Stimulated activated CD8-positive, alpha-beta memory T cell treated with anti-CD3 and anti-CD28 coated beads, Interleukin-15, amount 100 ng/mL, for 24 hours (primary cell): Measurements from ENCODE around the gene FXYD7.
"Not testable (repeated sequence)": the region's sequence is repeated elsewhere in the genome, so short reads cannot be mapped to it uniquely, and the experiment has no call there.

Source experiments
- DNase-seq: peaks from one replicate; pipeline ENCODE4 v3.0.0-alpha.2; 2020; ENCODE audit warnings: low read depth

The FXYD7 gene

GRCh38 chr19:35165200-35166058, 22.4 kb downstream of the FXYD7 start:
- DNase-seq = no peak

- no peak for DNase-seq
These were observed 23.3 kb downstream of the FXYD7 start for GRCh38 chr19:35166100-35167063.

DNA sequence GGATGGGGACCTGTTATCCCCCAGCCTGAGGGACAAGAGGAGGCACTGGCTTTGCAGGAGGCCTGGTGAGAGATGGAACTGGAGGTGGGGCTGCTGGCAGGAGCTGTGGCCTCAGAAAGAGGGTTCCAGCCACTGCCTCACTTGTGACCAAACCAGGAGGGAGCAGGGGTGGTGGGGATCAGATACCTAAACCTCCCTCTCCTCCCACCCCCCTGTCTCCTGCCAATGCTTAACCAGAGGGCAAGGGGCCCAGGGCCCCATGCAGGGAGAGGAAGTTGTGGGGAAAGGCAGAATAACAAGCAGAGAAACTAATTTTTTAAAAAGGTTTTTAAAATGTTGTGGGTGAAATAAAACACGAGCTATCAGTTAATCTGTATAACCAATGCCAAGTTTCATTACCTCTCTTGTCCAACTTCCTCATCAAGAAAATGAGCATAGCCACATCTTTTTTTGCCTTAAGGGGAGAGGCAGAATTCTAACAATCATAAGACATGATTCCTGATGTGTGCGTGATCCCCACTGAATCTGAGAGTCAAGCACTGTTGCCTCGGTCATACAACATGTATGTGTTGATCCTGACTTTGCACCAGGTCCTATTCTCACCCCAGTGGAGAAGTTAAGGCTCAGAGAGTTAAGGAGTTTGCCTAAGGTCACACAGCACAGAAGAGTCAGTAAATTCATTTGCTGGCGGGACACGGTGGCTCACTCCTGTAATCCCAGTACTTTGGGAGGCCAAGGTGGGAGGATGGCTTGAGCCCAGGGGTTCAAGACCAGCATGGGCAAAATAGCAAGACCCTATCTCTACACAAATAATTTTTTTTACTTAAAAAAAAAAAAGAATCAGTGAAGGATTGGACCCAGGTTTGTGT, 24.4 kb downstream of the FXYD7 start:
- DNase-seq = no peak

DNA sequence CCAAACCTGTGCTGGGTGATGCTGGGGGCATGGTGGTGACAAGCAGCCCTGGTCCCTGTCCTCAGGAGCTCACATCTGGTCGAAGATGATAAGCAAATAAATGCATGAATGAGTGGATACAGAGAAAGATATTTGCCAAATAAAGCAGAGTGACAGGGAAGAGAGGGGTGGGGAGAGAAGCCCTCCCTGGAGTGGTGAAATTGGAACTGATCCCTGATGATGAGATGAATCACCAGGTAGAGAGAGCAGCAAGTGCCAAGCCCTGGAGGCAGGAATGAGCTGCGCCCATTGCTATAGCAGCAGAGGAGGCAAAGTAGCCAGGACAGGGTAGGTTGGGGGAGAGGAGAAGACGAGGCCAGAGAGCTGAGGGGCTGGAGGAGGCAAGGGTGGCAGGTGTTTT, 25.1 kb downstream of the FXYD7 start:
- no peak for DNase-seq

- DNase-seq = no peak
These were observed 26.4 kb downstream of the FXYD7 start for GRCh38 chr19:35169221-35169995.

- no peak for DNase-seq
These were observed 27.5 kb downstream of the FXYD7 start for GRCh38 chr19:35170359-35171061.

DNA sequence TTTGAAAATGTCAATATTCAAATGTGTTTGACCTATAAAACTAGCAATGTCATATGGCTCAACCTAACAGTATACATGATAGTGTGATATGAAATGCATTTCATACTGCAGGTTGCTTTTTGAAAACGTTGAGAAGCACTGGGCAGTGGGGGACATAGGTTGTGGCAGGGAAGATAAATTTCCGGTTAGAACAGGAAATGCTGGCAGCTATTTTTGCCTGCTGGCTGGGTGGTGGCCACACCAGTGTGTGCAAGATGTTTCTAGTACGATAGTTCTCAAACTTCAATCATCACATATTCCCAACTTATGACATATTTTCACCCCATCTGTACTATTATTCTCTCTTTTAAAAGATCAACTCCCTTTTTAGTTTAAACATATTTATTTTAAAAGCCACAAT, 28.7 kb downstream of the FXYD7 start:
- DNase-seq = no peak

GRCh38 chr19:35174226-35174625, 31.2 kb downstream of the FXYD7 start:
- DNase-seq = no peak

- no peak for DNase-seq
These were observed 33.1 kb downstream of the FXYD7 start for GRCh38 chr19:35176181-35176570.

- DNase-seq = no peak
These were observed 34.6 kb downstream of the FXYD7 start for GRCh38 chr19:35177377-35178274.

DNA sequence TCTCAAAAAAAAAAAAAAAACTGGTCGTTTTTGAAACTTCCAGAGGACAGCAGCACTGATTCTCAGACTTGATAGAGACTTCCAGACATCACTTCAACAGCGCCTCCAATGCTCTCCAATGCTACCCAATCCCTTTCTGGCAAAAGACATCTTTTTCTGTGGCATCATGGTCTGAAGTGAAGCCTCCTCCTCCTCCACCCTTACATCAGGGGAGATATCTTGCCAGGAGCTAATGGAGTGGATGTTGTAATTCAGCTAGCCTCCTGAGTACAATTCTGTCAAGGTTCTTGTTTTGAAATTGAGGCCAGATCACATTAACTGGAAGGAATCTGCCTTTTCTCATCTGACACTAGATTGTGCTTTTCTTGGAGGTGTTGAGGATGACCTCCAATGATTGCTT, 35.6 kb downstream of the FXYD7 start:
- no peak for DNase-seq

- DNase-seq = no peak
These were observed 36.8 kb downstream of the FXYD7 start for GRCh38 chr19:35179830-35180229.

DNA sequence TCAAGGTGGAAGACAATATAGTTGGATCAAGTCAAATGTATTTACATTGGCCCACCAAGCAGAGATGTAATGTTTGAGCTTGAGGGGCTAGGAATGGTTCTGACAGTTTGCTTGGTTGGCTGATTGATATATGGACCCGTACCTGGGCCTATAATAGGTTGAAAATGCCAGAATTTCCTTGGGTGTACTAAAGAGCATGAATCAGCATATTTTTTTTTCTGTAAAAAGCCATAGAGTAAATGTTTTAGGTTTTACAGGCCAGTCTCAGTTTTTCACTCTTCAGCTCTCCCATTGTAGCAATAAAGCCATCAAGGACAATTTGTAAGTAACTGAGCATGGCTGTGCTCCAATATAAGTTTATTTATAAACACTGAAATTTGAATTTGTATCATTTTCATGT, 38.3 kb downstream of the FXYD7 start:
- DNase-seq = no peak

DNA sequence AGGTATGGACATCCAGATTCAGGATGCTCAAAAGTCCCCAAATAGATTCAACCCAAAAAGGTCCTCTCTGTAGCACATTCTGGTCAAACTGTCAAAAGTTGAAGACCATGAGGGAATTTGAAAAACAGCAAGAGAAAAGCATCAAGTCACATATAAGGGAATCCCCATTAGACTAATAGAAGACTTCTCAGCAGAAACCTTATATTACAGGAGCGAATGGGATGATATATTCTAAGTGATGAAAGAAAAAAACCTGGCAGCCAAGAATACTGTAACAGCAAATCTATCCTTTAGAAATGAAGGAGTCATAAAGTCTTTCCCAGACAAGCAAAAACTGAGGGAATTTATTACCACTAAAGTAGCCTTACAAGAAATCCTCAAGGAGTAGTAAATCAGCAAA, 41.2 kb downstream of the FXYD7 start:
- DNase-seq = no peak

- no peak for DNase-seq
These were observed 41.8 kb downstream of the FXYD7 start for GRCh38 chr19:35184884-35185283.

DNA sequence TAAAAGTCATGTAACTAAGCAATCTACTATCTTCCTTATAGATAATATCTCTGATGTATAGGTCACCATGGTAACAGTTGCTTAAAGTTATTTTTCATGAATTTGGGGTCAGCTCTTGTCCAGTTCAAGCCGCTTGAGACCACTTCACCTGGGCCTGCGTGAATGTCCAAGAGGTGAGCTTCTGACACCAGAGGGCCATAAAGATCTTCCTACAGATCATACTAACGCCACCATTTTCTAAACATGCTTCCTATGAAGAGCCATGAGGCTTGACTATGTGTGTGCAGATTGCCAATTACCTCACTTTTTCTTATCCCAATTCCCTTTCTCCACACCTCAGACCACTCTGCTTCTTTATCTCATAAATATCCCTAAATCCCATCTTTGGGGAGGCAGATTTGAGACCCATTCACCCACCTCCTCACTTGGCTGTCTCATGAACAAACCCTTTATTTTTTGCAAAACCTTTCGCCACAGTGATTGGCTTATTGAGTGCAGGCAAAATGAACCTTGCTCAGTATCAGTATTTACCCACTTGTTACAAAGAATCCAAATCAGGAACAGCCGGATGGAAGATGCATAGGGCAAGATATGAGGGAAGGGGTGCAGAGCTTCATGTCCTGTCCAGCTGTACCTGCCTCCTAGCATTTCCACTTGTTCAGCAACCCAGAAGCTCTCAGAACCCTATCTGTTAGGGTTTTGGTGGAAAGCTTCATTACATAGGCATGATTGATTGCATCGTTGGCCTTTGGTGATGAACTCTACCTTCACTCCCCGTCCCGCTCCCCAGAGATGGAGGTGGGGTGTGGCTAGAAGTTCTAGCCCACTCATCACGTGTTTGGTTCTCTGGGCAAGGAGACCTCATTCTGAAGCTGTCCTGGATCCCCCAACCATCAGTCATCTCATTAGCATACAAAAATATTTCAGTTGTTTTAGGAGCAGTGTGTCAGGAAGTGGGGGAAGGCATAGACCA, 51.2 kb downstream of the FXYD7 start:
- no peak for DNase-seq

- no peak for DNase-seq
These were observed 52.8 kb downstream of the FXYD7 start for GRCh38 chr19:35195830-35196229.

DNA sequence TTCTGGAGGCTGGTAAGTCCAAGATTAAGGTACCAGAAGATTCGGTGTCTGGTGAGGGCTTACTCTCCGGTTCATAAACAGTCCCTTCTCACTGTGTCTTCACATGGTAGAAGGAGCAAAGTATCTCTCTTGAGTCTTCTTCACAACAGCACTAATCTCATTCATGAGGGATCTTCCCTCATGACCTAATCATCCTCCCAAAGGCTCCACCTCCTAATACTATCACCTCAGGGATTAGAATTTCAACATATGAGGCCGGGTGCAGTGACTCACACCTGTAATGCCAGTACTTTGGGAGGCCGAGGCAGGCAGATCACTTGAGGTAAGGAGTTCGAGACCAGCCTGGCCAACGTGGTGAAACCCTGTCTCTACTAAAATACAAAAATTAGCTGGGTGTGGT, 53.8 kb downstream of the FXYD7 start:
- DNase-seq = not testable (repeated sequence)
